SK-N-SH (cell line): ENCODE results near the gene LINC00237. TPM values are rescaled to one million over a fixed set of nuclear protein-coding genes. Genes with fewer than 3 reads are reported as not detected.

Source experiments
- CTCF ChIA-PET: fragments of 300-600, 350-600 bp; formaldehyde crosslinking; extraction: SDS; loops from one replicate; lab custom pipeline; 2021; lab: Yijun Ruan, JAX
- POLR2A ChIA-PET: fragments of 350-600 bp; sonication (Branson Sonifier 250); formaldehyde crosslinking; extraction: SDS; loops from one replicate; lab custom pipeline; 2020; ENCODE audit warnings: antibody characterized with exemption, inconsistent platforms; lab: Yijun Ruan, JAX
- DNase-seq: peaks from one replicate; pipeline ENCODE4 v3.0.0; 2012
- H2AFZ ChIP-seq: fragments of 200-600 bp; sonication (generic); 2 replicates; pipeline ENCODE4 v1.8.1; 2016; ENCODE audit warnings: antibody characterized with exemption, mild to moderate bottlenecking, low read depth
- H3F3A ChIP-seq: fragments of 200-600 bp; sonication (generic); replicated peaks from 2 replicates; pipeline ENCODE3; 2016; ENCODE audit warnings: antibody characterized with exemption, mild to moderate bottlenecking; ENCODE audit not compliant: insufficient read depth
- H3K27ac ChIP-seq, 2 experiments: fragments of 200-500 bp in 1 of 2; fragments of 200-600 bp in 1 of 2; sonication (Bioruptor generic) in 1 of 2; sonication (generic), shearing (Covaris generic) in 1 of 2; 2 replicates each; pipeline versions ENCODE4 v1.5.1 to v1.6.1; 2014 to 2016; ENCODE audit warnings: low read depth in 2 of 2, inconsistent platforms in 1 of 2, low read length in 1 of 2, mild to moderate bottlenecking in 1 of 2, mixed read lengths in 1 of 2
- H3K27me3 ChIP-seq: fragments of 200-600 bp; sonication (generic), shearing (Covaris generic); 2 replicates; pipeline ENCODE4 v1.6.1; 2016; ENCODE audit warnings: mixed run types; ENCODE audit not compliant: insufficient read depth
- H3K36me3 ChIP-seq, 2 experiments: fragments of 200-500 bp in 1 of 2; fragments of 200-600 bp in 1 of 2; sonication (Bioruptor generic) in 1 of 2; sonication (generic) in 1 of 2; replicated peaks in 1 of 2; 2 replicates each; pipeline versions ENCODE3 to v1.5.1; 2014 to 2016; ENCODE audit warnings: low read length in 1 of 2, mild to moderate bottlenecking in 1 of 2; ENCODE audit not compliant: insufficient read depth in 2 of 2, control insufficient read depth in 1 of 2
- H3K4me1 ChIP-seq, 2 experiments: fragments of 200-500 bp in 1 of 2; fragments of 200-600 bp in 1 of 2; sonication (Bioruptor generic) in 1 of 2; sonication (generic), shearing (Covaris generic) in 1 of 2; 2 replicates each; pipeline versions ENCODE4 v1.5.1 to v1.6.1; 2014 to 2016; ENCODE audit warnings: low read depth in 1 of 2, low read length in 1 of 2, mixed run types in 1 of 2; ENCODE audit not compliant: insufficient read depth in 2 of 2, control insufficient read depth in 1 of 2
- H3K4me2 ChIP-seq: fragments of 200-600 bp; sonication (generic), shearing (Covaris generic); 2 replicates; pipeline ENCODE4 v1.6.1; 2017; ENCODE audit warnings: mixed run types
- H3K4me3 ChIP-seq, 2 experiments: fragments of 200-500 bp in 1 of 2; fragments of 200-600 bp in 1 of 2; sonication (Bioruptor generic) in 1 of 2; sonication (generic), shearing (Covaris generic) in 1 of 2; 2 replicates each; pipeline versions ENCODE4 v1.5.1 to v1.8.1; 2014 to 2016; ENCODE audit warnings: low read depth in 2 of 2, inconsistent platforms in 1 of 2, low read length in 1 of 2, mild to moderate bottlenecking in 1 of 2, mixed read lengths in 1 of 2, moderate library complexity in 1 of 2
- H3K79me2 ChIP-seq: fragments of 200-600 bp; sonication (generic); 2 replicates; pipeline ENCODE4 v1.8.1; 2017; ENCODE audit warnings: mild to moderate bottlenecking; ENCODE audit not compliant: insufficient read depth
- H3K9ac ChIP-seq: fragments of 200-600 bp; sonication (generic); 2 replicates; pipeline ENCODE4 v1.6.1; 2017; ENCODE audit warnings: mixed run types
- H3K9me2 ChIP-seq: fragments of 200-600 bp; sonication (generic); 2 replicates; pipeline ENCODE4 v1.6.1; 2017; ENCODE audit warnings: mixed run types
- H3K9me3 ChIP-seq: fragments of 200-600 bp; sonication (generic); 2 replicates; pipeline ENCODE4 v1.6.1; 2017; ENCODE audit warnings: mixed run types, mild to moderate bottlenecking, moderate library complexity
- H4K20me1 ChIP-seq: fragments of 200-600 bp; sonication (generic); 2 replicates; pipeline ENCODE4 v1.6.1; 2017; ENCODE audit warnings: mild to moderate bottlenecking, mixed run types; ENCODE audit not compliant: insufficient read depth
- CTCF ChIP-seq: fragments of 200-600 bp; sonication (generic); IDR thresholded peaks from 2 replicates; pipeline ENCODE4 v1.6.1; 2017; ENCODE audit warnings: antibody characterized with exemption, mild to moderate bottlenecking, moderate library complexity
- ELF1 ChIP-seq: IDR thresholded peaks from 2 replicates; pipeline ENCODE4 v1.4.0; 2012
- EZH2phosphoT487 ChIP-seq: fragments of 200-600 bp; sonication (generic); IDR thresholded peaks from 2 replicates; pipeline ENCODE4 v1.6.1; 2017; ENCODE audit warnings: low read depth, mixed run types, mild to moderate bottlenecking, antibody characterized with exemption, moderate library complexity, borderline replicate concordance
- FOXM1 ChIP-seq: IDR thresholded peaks from 2 replicates; pipeline ENCODE4 v1.4.0; 2012; ENCODE audit warnings: low read depth, mild to moderate bottlenecking
- GABPA ChIP-seq: IDR thresholded peaks from 2 replicates; pipeline ENCODE4 v1.4.0; 2012; ENCODE audit warnings: low read depth, mild to moderate bottlenecking
- MXI1 ChIP-seq: IDR thresholded peaks from 2 replicates; pipeline ENCODE4 v1.6.1; 2012; ENCODE audit warnings: mild to moderate bottlenecking, low read depth, low read length, improper control_type of control experiment
- POLR2AphosphoS5 ChIP-seq: IDR thresholded peaks from 2 replicates; pipeline ENCODE4 v1.6.1; 2012; ENCODE audit warnings: low read depth, low read length
- RAD21 ChIP-seq: IDR thresholded peaks from 2 replicates; pipeline ENCODE4 v1.6.1; 2012; ENCODE audit warnings: mild to moderate bottlenecking, low read length
- RCOR1 ChIP-seq: fragments of 150-350 bp; IDR thresholded peaks from 2 replicates; pipeline ENCODE4 v1.6.1; 2017; ENCODE audit warnings: antibody characterized with exemption, low read length
- RFX5 ChIP-seq: IDR thresholded peaks from 2 replicates; pipeline ENCODE4 v1.6.1; 2012; ENCODE audit warnings: mild to moderate bottlenecking, improper control_type of control experiment, low read length
- RXRA ChIP-seq: IDR thresholded peaks from 2 replicates; pipeline ENCODE4 v1.4.0; 2012; ENCODE audit warnings: low read depth, mild to moderate bottlenecking, borderline replicate concordance
- SIN3A ChIP-seq: IDR thresholded peaks from 2 replicates; pipeline ENCODE4 v1.6.1; 2012; ENCODE audit warnings: low read depth, mild to moderate bottlenecking, low read length, moderate library complexity, borderline replicate concordance
- TAF1 ChIP-seq: IDR thresholded peaks from 2 replicates; pipeline ENCODE4 v1.6.1; 2012; ENCODE audit warnings: low read depth, mild to moderate bottlenecking, low read length, moderate library complexity, borderline replicate concordance
- TCF12 ChIP-seq: IDR thresholded peaks from 2 replicates; pipeline ENCODE4 v1.4.0; 2012
- TEAD4 ChIP-seq: IDR thresholded peaks from 2 replicates; pipeline ENCODE4 v1.4.0; 2012; ENCODE audit warnings: mild to moderate bottlenecking, borderline replicate concordance; ENCODE audit not compliant: insufficient read depth
- WGBS: methylation state at CpG from one replicate; pipeline ENCODE4 v1.1.6; 2017; ENCODE audit warnings: low lambda C conversion rate; 5-methylcytosine and 5-hydroxymethylcytosine counted together
- polyA plus RNA-seq, 3 experiments: library from polyadenylated mRNA; depleted of rRNA; stranded (reverse); fragments of >200 nt; gene quantifications; 2 replicates each; pipeline ENCODE4 v1.2.3, GENCODE V29; 2012
- TF ChIP-seq, protein P1 (sequence below): IDR thresholded peaks from 2 replicates; pipeline ENCODE4 v1.4.0; 2012; ENCODE audit warnings: low read depth
- TF ChIP-seq, protein P2 (sequence below): IDR thresholded peaks from 2 replicates; pipeline ENCODE4; 2012

LINC00237 gene
- polyA plus RNA-seq, 1 of the 3 experiments (the other 2 are of a cell fraction) = not detected

GRCh38 chr20:21083825-21084325 lies 22.3 kb downstream of the LINC00237 start:
- ChIA-PET POLR2A (no interaction called here), CTCF (interaction anchor here (1.4 to 1.7 kb wide), 2 partner anchors 19 to 152 kb away, joined by 4 to 6 read pairs; no protein-coding TSS in a partner anchor)
- 0% methylated on average over 2 of the region's 2 CpGs for WGBS
- Histone ChIP-seq H3K79me2 (no peaks in the 10 kb centered on the region), H3K9ac (no peak overlapping the region), H3K4me2 (no peak overlapping the region), H3K9me3 (no peaks in the 10 kb centered on the region), H3K27me3 (no peaks in the 10 kb centered on the region; the same call in 1 of the 2 replicates), H3K36me3 (no peaks in the 10 kb centered on the region), H2AFZ (no peak overlapping the region), H3K4me3 (no peak overlapping the region), H3K27ac (no peak overlapping the region), H3K4me1 (no peaks in the 10 kb centered on the region), H3K9me2 (no peaks in the 10 kb centered on the region), H3F3A (no peaks in the 10 kb centered on the region), H4K20me1 (no peaks in the 10 kb centered on the region)
- no peak for TF ChIP-seq RXRA
- TF ChIP-seq, protein P1, sequence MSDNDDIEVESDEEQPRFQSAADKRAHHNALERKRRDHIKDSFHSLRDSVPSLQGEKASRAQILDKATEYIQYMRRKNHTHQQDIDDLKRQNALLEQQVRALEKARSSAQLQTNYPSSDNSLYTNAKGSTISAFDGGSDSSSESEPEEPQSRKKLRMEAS = no peak
- TF ChIP-seq RCOR1 = no peak
- no peak for TF ChIP-seq TEAD4
- no peak for TF ChIP-seq MXI1
- no peak for TF ChIP-seq GABPA
- no peak for TF ChIP-seq POLR2AphosphoS5
- TF ChIP-seq CTCF = no peak
- no peak for DNase-seq

DNA sequence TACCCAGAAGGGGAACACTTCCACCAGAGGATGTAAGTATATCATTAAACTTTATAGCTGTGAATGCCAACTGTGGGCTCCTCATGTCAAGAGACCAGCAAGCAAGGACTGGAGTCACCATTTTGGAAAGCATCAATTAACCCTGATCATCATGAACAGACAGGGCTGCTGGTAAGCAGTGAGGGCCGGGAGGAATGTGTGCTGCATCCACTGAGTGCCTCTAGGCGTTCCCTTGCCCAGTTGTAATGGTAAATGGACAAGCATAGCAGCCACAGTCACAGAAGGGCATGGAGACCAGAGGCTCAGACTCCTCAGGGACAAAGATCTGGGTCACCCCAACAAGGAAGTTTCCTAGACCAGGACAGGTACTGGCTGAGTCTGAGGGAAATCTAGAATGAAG lies 23.6 kb downstream of the LINC00237 start:
- Histone ChIP-seq H3K27me3 (no peaks in the 10 kb centered on the region), H3F3A (no peaks in the 10 kb centered on the region), H4K20me1 (no peaks in the 10 kb centered on the region), H3K4me1 (no peaks in the 10 kb centered on the region), H3K9me3 (no peaks in the 10 kb centered on the region), H3K9ac (no peak overlapping the region), H3K79me2 (no peaks in the 10 kb centered on the region), H3K4me3 (no peak overlapping the region), H3K27ac (no peak overlapping the region), H3K9me2 (no peaks in the 10 kb centered on the region)
- CTCF ChIA-PET = interaction anchor here (0.7 to 1.4 kb wide), 2 partner anchors 9 to 153 kb away, joined by 3 to 4 read pairs; no protein-coding TSS in a partner anchor
- WGBS = 4% methylated on average over 2 of the region's 2 CpGs
- POLR2A ChIA-PET = no interaction called here
- TF ChIP-seq TEAD4 (no peak), SIN3A (no peak), MXI1 (no peak), EZH2phosphoT487 (no peak), RCOR1 (no peak), GABPA (no peak), RXRA (no peak), TCF12 (no peak), ELF1 (no peak), TAF1 (no peak), FOXM1 (no peak), RAD21 (no peak), RFX5 (no peak)
- TF ChIP-seq, protein P2, sequence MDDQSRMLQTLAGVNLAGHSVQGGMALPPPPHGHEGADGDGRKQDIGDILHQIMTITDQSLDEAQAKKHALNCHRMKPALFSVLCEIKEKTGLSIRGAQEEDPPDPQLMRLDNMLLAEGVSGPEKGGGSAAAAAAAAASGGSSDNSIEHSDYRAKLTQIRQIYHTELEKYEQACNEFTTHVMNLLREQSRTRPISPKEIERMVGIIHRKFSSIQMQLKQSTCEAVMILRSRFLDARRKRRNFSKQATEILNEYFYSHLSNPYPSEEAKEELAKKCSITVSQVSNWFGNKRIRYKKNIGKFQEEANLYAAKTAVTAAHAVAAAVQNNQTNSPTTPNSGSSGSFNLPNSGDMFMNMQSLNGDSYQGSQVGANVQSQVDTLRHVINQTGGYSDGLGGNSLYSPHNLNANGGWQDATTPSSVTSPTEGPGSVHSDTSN = no peak
- TF ChIP-seq, protein P1 = no peak
- TF ChIP-seq, all 33 proteins: peak for 0
- H2AFZ ChIP-seq = no peak overlapping the region
- no peak overlapping the region for H3K4me2 ChIP-seq
- H3K36me3 ChIP-seq = no peaks in the 10 kb centered on the region
- DNase-seq = no peak
